ENCODE data around the gene NEIL3.
"Not testable (repeated sequence)": the region's sequence is repeated elsewhere in the genome, so short reads cannot be mapped to it uniquely, and the experiment has no call there.

GRCh38 chr4:177304864-177305263 lies 4.8 kb upstream of the NEIL3 start:
- not testable (repeated sequence) for TF ChIP-seq CTCF (IDR thresholded peaks at IDR 0.05; ENCODE audit: low read length); EZH2phosphoT487 (IDR thresholded peaks at IDR 0.05; ENCODE audit: low read length); EZH2 (optimal IDR thresholded peaks at IDR 0.05; ENCODE audit: low read depth, low read length)

Measured in MM.1S (cell line).